ENCODE data around the gene CCDC85A.

CCDC85A gene

GRCh38 chr2:56231361-56231760 lies 47.6 kb downstream of the CCDC85A start:
- Histone ChIP-seq H3K14ac (ENCODE audit: low read length) (no peak overlapping the region), H3K36me3 (replicated peaks in 1 of 2; ENCODE audit: control insufficient read depth in 2 of 2, insufficient read depth in 2 of 2, low read length in 2 of 2) (no peaks in the 10 kb centered on the region), H3K4me3 (ENCODE audit: low read length in 2 of 2) (no peak overlapping the region), H3K4ac (ENCODE audit: low read length) (no peak overlapping the region), H4K8ac (ENCODE audit: low read depth, low read length) (no peak overlapping the region), H2AFZ (ENCODE audit: low read length) (no peak overlapping the region), H3K4me2 (ENCODE audit: insufficient read depth, low read length, poor library complexity, severe bottlenecking) (no peak overlapping the region), H2AK5ac (ENCODE audit: low read depth, low read length) (no peak overlapping the region), H4K91ac (ENCODE audit: low read depth, low read length, poor library complexity) (no peak overlapping the region), H3K27ac (replicated peaks; ENCODE audit: low read length) (no peak overlapping the region), H3K18ac (ENCODE audit: low read length) (no peak overlapping the region), H3K79me1 (ENCODE audit: low read depth, low read length) (no peaks in the 10 kb centered on the region), H2BK5ac (ENCODE audit: low read length) (no peak overlapping the region), H3K23ac (ENCODE audit: low read depth, low read length, poor library complexity) (no peak overlapping the region), H3K9me3 (replicated peaks in 1 of 2; ENCODE audit: control insufficient read depth in 2 of 2, insufficient read depth in 1 of 2, low read depth in 1 of 2, low read length in 2 of 2) (no peaks in the 10 kb centered on the region), H2BK12ac (ENCODE audit: low read length) (no peak overlapping the region), H3K4me1 (ENCODE audit: control insufficient read depth in 2 of 2, insufficient read depth in 1 of 2, low read depth in 1 of 2, low read length in 2 of 2) (peaks cover 0 to 1% of the 10 kb centered on the region in 2 donors), H3K9ac (ENCODE audit: low read depth, low read length, poor library complexity) (no peak overlapping the region), H2BK120ac (ENCODE audit: low read depth, low read length) (no peak overlapping the region), H3K27me3 (ENCODE audit: control insufficient read depth in 3 of 3, insufficient read depth in 3 of 3, low read depth in 1 of 3, low read length in 3 of 3) (no peaks in the 10 kb centered on the region), H2BK15ac (ENCODE audit: low read length) (no peak overlapping the region)
- no CpG with 5 or more reads among the region's 3 CpGs for whole genome bisulfite sequencing, 2 donors (ENCODE audit: extremely low coverage in 2 of 2, insufficient read length in 2 of 2, insufficient replicate concordance in 1 of 2)
- DNase-seq (ENCODE audit: low spot score) = no peak

GRCh38 chr2:56232912-56233311 lies 49.1 kb downstream of the CCDC85A start:
- H3K27ac ChIP-seq (replicated peaks; ENCODE audit: low read length) = no peak overlapping the region
- no CpG with 5 or more reads among the region's 2 CpGs for WGBS, 2 donors (ENCODE audit: extremely low coverage in 2 of 2, insufficient read length in 2 of 2, insufficient replicate concordance in 1 of 2)

DNA sequence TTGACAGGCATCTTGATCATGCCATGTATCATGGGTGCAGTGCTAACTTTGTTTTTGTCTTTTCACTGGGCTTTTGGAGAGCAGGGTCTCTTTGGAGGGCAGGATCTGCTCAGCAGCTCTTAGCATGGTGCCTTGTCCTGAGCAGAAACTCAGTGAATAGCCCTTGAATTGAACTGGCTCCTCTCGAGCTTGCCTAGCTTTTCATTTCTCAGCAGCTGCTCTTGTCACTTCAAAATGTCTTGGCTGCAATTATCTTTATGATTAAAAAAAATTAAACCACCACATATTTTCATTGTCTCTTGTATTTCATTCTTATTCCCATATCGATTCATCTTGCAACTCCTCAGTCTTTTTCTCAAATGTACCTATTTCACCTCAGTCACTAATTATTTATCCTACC lies 50.5 kb downstream of the CCDC85A start:
- H3K23ac ChIP-seq (ENCODE audit: low read depth, low read length, poor library complexity) = no peak overlapping the region
- H2BK12ac ChIP-seq (ENCODE audit: low read length) = no peak overlapping the region
- no peak overlapping the region for H2BK5ac ChIP-seq (ENCODE audit: low read length)
- no peak overlapping the region for H3K18ac ChIP-seq (ENCODE audit: low read length)
- no peak overlapping the region for H2BK120ac ChIP-seq (ENCODE audit: low read depth, low read length)
- no peak overlapping the region for H3K14ac ChIP-seq (ENCODE audit: low read length)
- H2AK5ac ChIP-seq (ENCODE audit: low read depth, low read length) = no peak overlapping the region
- no peaks in the 10 kb centered on the region for H3K36me3 ChIP-seq (replicated peaks in 1 of 2; ENCODE audit: control insufficient read depth in 2 of 2, insufficient read depth in 2 of 2, low read length in 2 of 2)
- H3K27me3 ChIP-seq (ENCODE audit: control insufficient read depth in 3 of 3, insufficient read depth in 3 of 3, low read depth in 1 of 3, low read length in 3 of 3) = no peaks in the 10 kb centered on the region
- no peak overlapping the region for H3K9ac ChIP-seq (ENCODE audit: low read depth, low read length, poor library complexity)
- H2AFZ ChIP-seq (ENCODE audit: low read length) = no peak overlapping the region
- DNase-seq (ENCODE audit: low spot score) = no peak
- no peaks in the 10 kb centered on the region for H3K9me3 ChIP-seq (replicated peaks in 1 of 2; ENCODE audit: control insufficient read depth in 2 of 2, insufficient read depth in 1 of 2, low read depth in 1 of 2, low read length in 2 of 2)
- no peak overlapping the region for H3K27ac ChIP-seq (replicated peaks; ENCODE audit: low read length)
- no peak overlapping the region for H4K8ac ChIP-seq (ENCODE audit: low read depth, low read length)
- H3K4ac ChIP-seq (ENCODE audit: low read length) = no peak overlapping the region
- no peak overlapping the region for H3K4me2 ChIP-seq (ENCODE audit: insufficient read depth, low read length, poor library complexity, severe bottlenecking)
- 100% methylated on average over 1 of the region's 2 CpGs; no CpG with 5 or more reads in 1 of the 2 donors for WGBS, 2 donors (ENCODE audit: extremely low coverage in 2 of 2, insufficient read length in 2 of 2, insufficient replicate concordance in 1 of 2)
- no peaks in the 10 kb centered on the region for H3K79me1 ChIP-seq (ENCODE audit: low read depth, low read length)
- no peak overlapping the region for H2BK15ac ChIP-seq (ENCODE audit: low read length)
- no peak overlapping the region for H3K4me3 ChIP-seq (ENCODE audit: low read length in 2 of 2)
- H4K91ac ChIP-seq (ENCODE audit: low read depth, low read length, poor library complexity) = no peak overlapping the region
- peaks cover 0 to 1% of the 10 kb centered on the region in 2 donors for H3K4me1 ChIP-seq (ENCODE audit: control insufficient read depth in 2 of 2, insufficient read depth in 1 of 2, low read depth in 1 of 2, low read length in 2 of 2)

More at GRCh38 chr2:56232912-56233311, 49.1 kb downstream of the CCDC85A start:
- H3K4me2 ChIP-seq (ENCODE audit: insufficient read depth, low read length, poor library complexity, severe bottlenecking) = no peak overlapping the region
- no peak overlapping the region for H3K4ac ChIP-seq (ENCODE audit: low read length)
- H3K79me1 ChIP-seq (ENCODE audit: low read depth, low read length) = no peaks in the 10 kb centered on the region
- H3K4me3 ChIP-seq (ENCODE audit: low read length in 2 of 2) = no peak overlapping the region
- H3K14ac ChIP-seq (ENCODE audit: low read length) = no peak overlapping the region
- no peaks in the 10 kb centered on the region for H3K36me3 ChIP-seq (replicated peaks in 1 of 2; ENCODE audit: control insufficient read depth in 2 of 2, insufficient read depth in 2 of 2, low read length in 2 of 2)
- H3K27me3 ChIP-seq (ENCODE audit: control insufficient read depth in 3 of 3, insufficient read depth in 3 of 3, low read depth in 1 of 3, low read length in 3 of 3) = no peaks in the 10 kb centered on the region
- H4K8ac ChIP-seq (ENCODE audit: low read depth, low read length) = no peak overlapping the region
- no peak overlapping the region for H2AK5ac ChIP-seq (ENCODE audit: low read depth, low read length)
- H2BK15ac ChIP-seq (ENCODE audit: low read length) = no peak overlapping the region
- H3K9me3 ChIP-seq (replicated peaks in 1 of 2; ENCODE audit: control insufficient read depth in 2 of 2, insufficient read depth in 1 of 2, low read depth in 1 of 2, low read length in 2 of 2) = no peaks in the 10 kb centered on the region
- no peak overlapping the region for H3K9ac ChIP-seq (ENCODE audit: low read depth, low read length, poor library complexity)
- H2BK5ac ChIP-seq (ENCODE audit: low read length) = no peak overlapping the region
- no peak overlapping the region for H2BK120ac ChIP-seq (ENCODE audit: low read depth, low read length)
- no peak overlapping the region for H3K23ac ChIP-seq (ENCODE audit: low read depth, low read length, poor library complexity)
- H2BK12ac ChIP-seq (ENCODE audit: low read length) = no peak overlapping the region
- H3K4me1 ChIP-seq (ENCODE audit: control insufficient read depth in 2 of 2, insufficient read depth in 1 of 2, low read depth in 1 of 2, low read length in 2 of 2) = peaks cover 0 to 1% of the 10 kb centered on the region in 2 donors
- DNase-seq (ENCODE audit: low spot score) = no peak
- H2AFZ ChIP-seq (ENCODE audit: low read length) = no peak overlapping the region
- H4K91ac ChIP-seq (ENCODE audit: low read depth, low read length, poor library complexity) = no peak overlapping the region
- no peak overlapping the region for H3K18ac ChIP-seq (ENCODE audit: low read length)

- H3K18ac ChIP-seq (ENCODE audit: low read length) = no peak overlapping the region
- H3K4me2 ChIP-seq (ENCODE audit: insufficient read depth, low read length, poor library complexity, severe bottlenecking) = no peak overlapping the region
- no peak overlapping the region for H2BK120ac ChIP-seq (ENCODE audit: low read depth, low read length)
- no peak overlapping the region for H3K9ac ChIP-seq (ENCODE audit: low read depth, low read length, poor library complexity)
- H2BK15ac ChIP-seq (ENCODE audit: low read length) = no peak overlapping the region
- no peak overlapping the region for H2AK5ac ChIP-seq (ENCODE audit: low read depth, low read length)
- peaks cover 0 to 1% of the 10 kb centered on the region in 2 donors for H3K4me1 ChIP-seq (ENCODE audit: control insufficient read depth in 2 of 2, insufficient read depth in 1 of 2, low read depth in 1 of 2, low read length in 2 of 2)
- no peak overlapping the region for H3K4me3 ChIP-seq (ENCODE audit: low read length in 2 of 2)
- no peaks in the 10 kb centered on the region for H3K9me3 ChIP-seq (replicated peaks in 1 of 2; ENCODE audit: control insufficient read depth in 2 of 2, insufficient read depth in 1 of 2, low read depth in 1 of 2, low read length in 2 of 2)
- no peak overlapping the region for H4K8ac ChIP-seq (ENCODE audit: low read depth, low read length)
- no peak overlapping the region for H3K27ac ChIP-seq (replicated peaks; ENCODE audit: low read length)
- H3K23ac ChIP-seq (ENCODE audit: low read depth, low read length, poor library complexity) = no peak overlapping the region
- H2AFZ ChIP-seq (ENCODE audit: low read length) = no peak overlapping the region
- H2BK5ac ChIP-seq (ENCODE audit: low read length) = no peak overlapping the region
- H3K27me3 ChIP-seq (ENCODE audit: control insufficient read depth in 3 of 3, insufficient read depth in 3 of 3, low read depth in 1 of 3, low read length in 3 of 3) = no peaks in the 10 kb centered on the region
- no peak for DNase-seq (ENCODE audit: low spot score)
- no peaks in the 10 kb centered on the region for H3K36me3 ChIP-seq (replicated peaks in 1 of 2; ENCODE audit: control insufficient read depth in 2 of 2, insufficient read depth in 2 of 2, low read length in 2 of 2)
- no peaks in the 10 kb centered on the region for H3K79me1 ChIP-seq (ENCODE audit: low read depth, low read length)
- no peak overlapping the region for H4K91ac ChIP-seq (ENCODE audit: low read depth, low read length, poor library complexity)
- H2BK12ac ChIP-seq (ENCODE audit: low read length) = no peak overlapping the region
- H3K4ac ChIP-seq (ENCODE audit: low read length) = no peak overlapping the region
- no CpG with 5 or more reads among the region's 2 CpGs for WGBS, 2 donors (ENCODE audit: extremely low coverage in 2 of 2, insufficient read length in 2 of 2, insufficient replicate concordance in 1 of 2)
- H3K14ac ChIP-seq (ENCODE audit: low read length) = no peak overlapping the region
Observed at GRCh38 chr2:56239030-56239429, 55.2 kb downstream of the CCDC85A start.
